ENCODE data around the gene SYDE2.

GRCh38 chr1:85149805-85150204 is 51.0 kb downstream of the SYDE2 start:
- TF ChIP-seq, protein P1, sequence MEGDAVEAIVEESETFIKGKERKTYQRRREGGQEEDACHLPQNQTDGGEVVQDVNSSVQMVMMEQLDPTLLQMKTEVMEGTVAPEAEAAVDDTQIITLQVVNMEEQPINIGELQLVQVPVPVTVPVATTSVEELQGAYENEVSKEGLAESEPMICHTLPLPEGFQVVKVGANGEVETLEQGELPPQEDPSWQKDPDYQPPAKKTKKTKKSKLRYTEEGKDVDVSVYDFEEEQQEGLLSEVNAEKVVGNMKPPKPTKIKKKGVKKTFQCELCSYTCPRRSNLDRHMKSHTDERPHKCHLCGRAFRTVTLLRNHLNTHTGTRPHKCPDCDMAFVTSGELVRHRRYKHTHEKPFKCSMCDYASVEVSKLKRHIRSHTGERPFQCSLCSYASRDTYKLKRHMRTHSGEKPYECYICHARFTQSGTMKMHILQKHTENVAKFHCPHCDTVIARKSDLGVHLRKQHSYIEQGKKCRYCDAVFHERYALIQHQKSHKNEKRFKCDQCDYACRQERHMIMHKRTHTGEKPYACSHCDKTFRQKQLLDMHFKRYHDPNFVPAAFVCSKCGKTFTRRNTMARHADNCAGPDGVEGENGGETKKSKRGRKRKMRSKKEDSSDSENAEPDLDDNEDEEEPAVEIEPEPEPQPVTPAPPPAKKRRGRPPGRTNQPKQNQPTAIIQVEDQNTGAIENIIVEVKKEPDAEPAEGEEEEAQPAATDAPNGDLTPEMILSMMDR (IDR thresholded peaks at IDR 0.05; ENCODE audit: low read depth, low read length, poor library complexity, severe bottlenecking): no peak
- no peak for TF ChIP-seq EZH2phosphoT487 (IDR thresholded peaks at IDR 0.05; ENCODE audit: borderline replicate concordance, low read length)

Measured in DOHH2 (cell line).